GM21390 (cell line): Measurements from ENCODE around the gene RYR1.
"Not testable (repeated sequence)": the region's sequence is repeated elsewhere in the genome, so short reads cannot be mapped to it uniquely, and the experiment has no call there.

ENCODE experiments used
- ATAC-seq: cut with Tn5 transposase; IDR thresholded peaks from one replicate; pipeline ENCODE4 v1.9.1; 2021; ENCODE audit not compliant: unreplicated experiment

Gene RYR1

GRCh38 chr19:38559428-38560401 lies 126.2 kb downstream of the RYR1 start:
- peak; percentile 51 for ATAC-seq

GRCh38 chr19:38561053-38561606 lies 127.6 kb downstream of the RYR1 start:
- ATAC-seq, result no peak

GRCh38 chr19:38561658-38562057 lies 128.2 kb downstream of the RYR1 start:
- ATAC-seq, result no peak

GRCh38 chr19:38562096-38562495 lies 128.6 kb downstream of the RYR1 start:
- ATAC-seq, result no peak

GRCh38 chr19:38563475-38563874 lies 130.0 kb downstream of the RYR1 start:
- ATAC-seq, result no peak

- no peak for ATAC-seq
Measured at GRCh38 chr19:38564981-38565690, 131.6 kb downstream of the RYR1 start.

- no peak for ATAC-seq
Measured at GRCh38 chr19:38565691-38566105, 132.2 kb downstream of the RYR1 start.

GRCh38 chr19:38569368-38569983 lies 136.0 kb downstream of the RYR1 start:
- ATAC-seq, result no peak

GRCh38 chr19:38571682-38572081 lies 138.2 kb downstream of the RYR1 start:
- no peak for ATAC-seq

GRCh38 chr19:38577826-38578225 lies 144.3 kb downstream of the RYR1 start:
- no peak for ATAC-seq

- ATAC-seq, result not testable (repeated sequence)
Measured at GRCh38 chr19:38579304-38579703, 145.8 kb downstream of the RYR1 start.

- no peak for ATAC-seq
Measured at GRCh38 chr19:38580080-38580479, 146.6 kb downstream of the RYR1 start.

GRCh38 chr19:38583219-38583984 lies 149.9 kb downstream of the RYR1 start:
- peak; percentile 70 for ATAC-seq

GRCh38 chr19:38583985-38584305 lies 150.5 kb downstream of the RYR1 start:
- ATAC-seq, result no peak

GRCh38 chr19:38587562-38587961 lies 154.1 kb downstream of the RYR1 start:
- no peak for ATAC-seq

- ATAC-seq, result no peak
Measured at GRCh38 chr19:38588041-38588440, 154.6 kb downstream of the RYR1 start.

GRCh38 chr19:38592940-38593339 lies 159.4 kb downstream of the RYR1 start:
- no peak for ATAC-seq

GRCh38 chr19:38596057-38596981 lies 162.8 kb downstream of the RYR1 start:
- no peak for ATAC-seq

GRCh38 chr19:38597075-38597474 lies 163.6 kb downstream of the RYR1 start:
- no peak for ATAC-seq

- no peak for ATAC-seq
Measured at GRCh38 chr19:38599722-38600121, 166.2 kb downstream of the RYR1 start.
